Bone marrow (tissue), 2 donors: Measurements from ENCODE around the gene N4BP2L2.
A peak's percentile ranks its signal among the peaks of the same experiment; 100 is the strongest.

Experiments used
- DNase-seq, 2 donors: peaks; one replicate each; lab custom pipeline; 2025; lab: John Stamatoyannopoulos, UW

N4BP2L2 gene

DNA sequence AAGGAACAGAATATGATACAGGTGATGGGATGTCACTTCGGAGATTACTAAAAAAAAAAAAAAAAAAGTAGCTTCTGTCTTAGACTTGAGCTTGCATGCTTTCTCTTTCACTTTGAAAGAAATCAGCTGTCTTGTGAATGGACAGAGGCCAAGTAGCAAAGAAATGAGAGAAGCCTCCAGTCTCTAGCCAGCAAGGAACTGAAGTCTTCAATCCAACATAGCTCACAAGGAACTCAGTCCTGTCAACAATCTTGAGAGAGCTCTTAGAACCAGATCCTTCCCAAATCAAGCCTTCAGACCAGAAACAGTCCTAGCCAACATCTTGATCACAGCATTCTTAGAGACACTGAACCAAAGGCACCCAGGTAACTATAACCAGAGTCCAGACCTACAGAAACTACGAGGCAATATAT lies 7.7 kb downstream of the N4BP2L2 start:
- peak in 1 of 2 donors; percentile 68 for DNase-seq

DNA sequence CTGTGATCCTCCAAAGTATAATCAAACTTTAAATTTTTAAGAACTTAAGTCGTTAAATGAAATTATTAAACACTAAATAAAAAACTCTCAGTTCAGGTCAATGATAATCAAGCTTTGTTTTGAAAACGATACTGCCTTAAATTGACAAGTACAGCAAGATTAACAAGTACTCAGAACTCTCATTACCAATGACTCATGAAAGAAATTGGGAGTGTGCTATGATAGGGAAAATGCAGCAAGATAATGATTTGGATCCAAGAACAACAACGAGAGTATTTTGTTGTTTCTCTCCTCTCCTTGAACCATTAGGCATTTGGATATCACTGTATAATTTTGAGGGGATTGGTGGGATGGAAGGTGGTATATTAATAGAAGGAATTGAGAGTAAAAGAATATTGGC lies 10.2 kb downstream of the N4BP2L2 start:
- no peak for DNase-seq

DNA sequence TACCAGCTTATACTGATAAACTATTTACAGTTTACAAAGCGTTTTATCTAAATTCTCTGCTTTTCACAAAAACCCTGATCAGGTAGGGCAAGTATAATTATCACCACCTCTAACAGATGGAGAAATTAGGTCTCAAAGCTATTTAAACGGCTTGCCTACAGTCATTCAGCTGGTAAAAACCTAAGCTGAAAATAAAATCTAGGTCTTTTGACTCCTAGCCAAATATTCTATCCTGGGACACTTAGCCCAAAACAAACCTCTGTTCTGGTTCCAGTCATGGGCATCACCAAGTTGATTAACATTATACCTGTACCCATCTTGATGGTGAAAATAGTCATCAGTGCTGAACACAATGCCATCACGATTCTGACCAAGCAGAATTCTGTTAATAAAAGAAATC lies 11.4 kb downstream of the N4BP2L2 start:
- no peak for DNase-seq

DNA sequence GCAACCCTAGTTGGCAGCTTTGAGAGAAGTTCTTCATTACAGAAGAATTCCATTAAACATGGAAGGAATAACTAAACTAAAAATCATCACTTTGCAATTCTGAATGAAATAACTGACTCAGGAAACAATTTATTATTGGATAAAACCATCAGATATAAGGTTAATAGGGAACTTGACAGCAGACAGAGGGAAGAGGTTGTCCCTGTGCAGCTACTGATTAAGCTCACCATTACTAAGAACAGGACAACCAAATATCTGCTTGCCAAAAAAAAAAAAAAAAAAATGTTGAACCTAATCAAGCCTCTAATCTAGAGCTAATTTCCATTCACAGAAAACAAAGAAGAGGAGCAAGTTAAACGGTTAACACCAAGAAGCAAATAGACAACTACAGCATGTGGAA lies 12.8 kb downstream of the N4BP2L2 start:
- no peak for DNase-seq

DNA sequence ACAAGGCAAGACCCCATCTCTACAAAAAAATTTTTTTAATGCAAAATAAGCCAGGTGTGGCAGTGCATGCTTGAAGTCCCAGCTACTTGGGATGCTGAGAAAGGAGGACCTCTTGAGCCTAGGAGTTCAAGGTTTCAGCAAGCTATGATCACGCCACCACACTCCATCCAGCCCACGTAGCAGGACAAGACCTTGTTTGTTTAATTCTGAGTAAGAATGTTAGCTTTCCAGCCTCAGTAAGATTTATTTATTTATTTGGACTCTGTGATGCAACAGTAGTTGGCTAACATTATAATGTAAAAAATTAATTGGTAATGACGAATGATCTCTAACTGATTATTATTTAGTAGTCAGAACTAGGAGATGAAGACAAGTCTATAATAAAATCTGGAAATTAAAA lies 23.3 kb downstream of the N4BP2L2 start:
- no peak for DNase-seq

DNA sequence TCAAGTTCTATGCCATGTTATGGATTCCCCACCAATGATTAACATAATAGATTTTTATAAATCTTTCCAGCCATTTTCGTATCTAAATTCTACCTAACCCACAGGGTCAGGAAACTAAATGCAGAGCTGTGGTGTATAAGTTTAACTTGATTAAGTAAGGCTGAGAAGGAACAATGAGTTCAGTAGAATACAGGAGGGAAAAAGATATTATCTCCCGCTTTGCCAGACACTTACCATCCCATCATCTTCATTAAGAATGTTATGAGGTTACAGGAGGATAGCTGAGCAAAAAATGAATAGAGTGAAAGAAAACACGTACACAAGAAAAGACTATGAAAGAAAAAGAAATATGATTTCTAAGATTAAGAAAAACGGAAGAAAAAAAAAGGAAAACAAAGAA lies 27.1 kb downstream of the N4BP2L2 start:
- DNase-seq = no peak

DNA sequence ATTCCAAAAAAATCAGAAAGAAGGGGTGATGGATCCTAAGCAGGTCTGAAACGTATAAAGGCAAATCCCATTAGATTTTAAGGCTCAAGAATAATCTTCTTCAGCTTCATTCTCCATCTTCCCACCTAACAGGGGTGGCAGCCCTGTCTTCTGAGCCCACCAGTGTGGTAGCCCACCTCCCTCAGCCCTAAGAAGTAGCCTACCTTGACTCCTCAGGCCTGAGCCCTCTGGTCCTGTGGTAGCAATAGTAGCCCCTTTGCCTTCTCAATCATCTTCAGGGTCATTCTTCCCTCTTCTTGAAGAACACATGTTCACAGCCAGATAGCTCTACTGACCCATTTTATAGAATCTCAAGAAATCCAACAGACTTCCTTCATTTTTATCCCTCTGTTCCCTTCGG lies 33.7 kb downstream of the N4BP2L2 start:
- no peak for DNase-seq

DNA sequence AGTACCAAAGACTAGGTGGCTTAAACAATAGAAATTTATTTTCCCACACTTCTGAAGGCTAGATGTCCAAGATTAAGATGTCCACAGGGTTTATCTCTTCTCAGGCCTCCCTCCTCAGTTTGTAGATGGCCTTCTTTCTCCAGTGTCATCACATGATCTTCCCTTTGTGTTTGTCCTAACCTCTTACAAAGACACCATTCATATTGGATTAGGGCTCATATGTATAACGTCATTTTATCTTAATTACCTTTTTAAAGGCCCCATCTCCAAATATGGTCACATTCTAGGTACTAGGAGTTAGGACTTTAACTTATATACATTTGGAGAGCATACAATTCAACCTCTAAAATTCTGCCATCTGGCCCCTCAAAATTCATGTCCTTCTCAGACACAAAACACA lies 34.3 kb downstream of the N4BP2L2 start:
- DNase-seq = no peak

DNA sequence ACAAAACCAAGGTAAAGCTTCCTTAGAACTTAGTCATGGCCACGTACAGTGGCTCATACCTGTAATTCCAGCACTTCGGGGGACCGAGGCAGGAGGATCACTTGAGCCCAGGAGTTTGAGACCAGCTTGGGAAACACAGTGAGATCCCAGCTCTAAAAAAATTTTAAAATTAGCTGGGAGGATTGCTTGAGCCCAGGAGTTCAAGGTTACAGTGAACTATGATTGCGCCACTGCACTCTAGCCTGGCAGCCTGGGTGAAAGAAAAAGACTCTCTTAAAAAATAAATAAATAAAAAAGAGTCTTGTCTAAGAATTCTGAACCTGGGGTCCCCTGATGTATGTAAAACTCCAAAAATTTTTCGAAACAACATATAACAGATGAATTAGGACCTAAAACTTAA lies 34.9 kb downstream of the N4BP2L2 start:
- DNase-seq = no peak

DNA sequence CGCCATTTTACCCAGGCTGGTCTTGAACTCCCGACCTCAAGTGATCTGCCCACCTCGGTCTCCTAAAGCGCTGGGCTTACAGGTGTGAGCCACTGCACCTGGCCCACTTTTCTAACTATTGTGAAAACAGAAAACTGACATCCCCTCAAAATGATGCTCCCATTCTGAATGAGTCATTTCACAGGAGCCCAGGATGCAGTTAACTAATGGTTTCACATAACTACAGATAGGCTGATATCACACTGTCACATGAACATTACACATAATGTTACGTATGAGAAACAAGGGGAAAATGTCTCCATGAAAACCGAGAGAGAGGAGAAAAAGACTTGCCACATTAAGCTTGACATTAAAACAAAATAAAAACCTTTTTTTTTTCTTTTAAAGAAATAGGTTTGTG lies 37.5 kb downstream of the N4BP2L2 start:
- no peak for DNase-seq

DNA sequence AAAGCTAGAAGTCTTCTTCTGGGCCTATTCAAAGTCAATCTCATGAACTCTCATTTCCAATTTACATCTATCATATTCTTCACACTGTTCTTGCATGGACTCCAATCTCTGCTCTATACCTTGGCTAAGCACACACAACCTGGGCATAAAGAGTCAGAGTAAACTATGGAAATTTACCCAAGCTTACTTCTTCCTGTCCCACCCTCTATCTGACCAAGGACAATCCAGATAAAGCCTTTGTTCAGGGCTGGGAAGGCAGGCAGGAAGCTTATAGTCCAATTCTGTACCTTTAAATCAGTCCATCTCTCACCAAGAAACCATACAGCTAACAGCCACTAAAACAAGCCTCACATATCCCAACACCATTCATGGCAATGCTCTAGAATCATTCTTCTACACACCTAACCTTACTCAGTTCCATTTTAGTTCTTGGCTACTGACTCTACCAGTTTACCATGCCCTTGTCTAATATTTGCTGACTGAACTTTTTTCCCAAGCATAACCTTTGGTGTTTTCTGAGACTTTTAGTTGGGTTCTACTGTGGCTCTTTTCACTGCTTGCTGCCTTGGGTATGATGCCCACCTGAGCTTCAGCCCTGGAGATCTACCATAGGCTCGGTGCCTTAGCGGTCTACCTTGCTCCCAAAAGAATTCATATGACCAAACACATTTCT lies 38.9 kb downstream of the N4BP2L2 start:
- DNase-seq = no peak

DNA sequence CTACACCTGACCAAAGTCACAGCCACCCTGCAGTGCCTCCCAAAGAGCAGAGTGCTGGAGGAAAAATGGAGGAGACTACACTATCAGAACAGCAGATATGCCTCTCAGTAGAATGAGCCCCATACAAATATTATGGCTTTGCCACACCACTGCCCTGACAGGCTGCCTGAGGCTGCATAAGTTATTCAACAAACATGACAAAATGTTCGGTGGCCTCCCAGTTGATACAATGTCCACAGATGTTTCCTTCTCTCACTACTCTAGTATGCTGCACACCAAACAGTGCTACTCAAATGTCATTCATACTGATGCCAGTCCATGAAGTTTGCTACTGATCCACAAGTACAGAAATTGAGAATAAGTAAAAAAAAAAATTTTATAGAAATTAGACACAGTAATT lies 41.0 kb downstream of the N4BP2L2 start:
- DNase-seq = no peak

DNA sequence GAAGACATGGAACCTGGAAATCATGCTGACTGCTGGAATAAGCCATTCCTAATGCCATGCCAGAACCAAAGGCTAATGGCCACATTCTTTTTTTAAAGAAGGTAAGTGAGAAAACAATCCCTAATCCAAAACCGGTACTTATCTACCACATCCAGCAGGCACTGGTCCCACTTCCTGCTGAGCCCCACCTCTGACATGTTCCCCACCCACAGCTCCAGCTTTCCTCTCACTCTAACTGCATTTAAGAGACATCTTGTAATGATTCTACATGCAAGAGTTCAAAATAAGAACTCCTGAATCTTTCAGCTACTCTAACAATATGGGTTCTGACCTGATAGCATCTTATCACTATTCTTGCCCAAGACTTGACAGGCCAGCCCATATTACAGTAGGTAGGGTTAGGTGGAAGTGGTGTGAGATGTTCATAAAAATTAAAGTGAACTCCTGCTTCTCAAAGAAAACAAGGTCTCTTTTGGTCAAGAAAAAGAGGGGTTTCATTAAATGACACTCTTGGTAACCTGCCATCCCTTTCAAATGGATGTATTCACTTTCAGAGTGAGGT lies 41.9 kb downstream of the N4BP2L2 start:
- DNase-seq = no peak

DNA sequence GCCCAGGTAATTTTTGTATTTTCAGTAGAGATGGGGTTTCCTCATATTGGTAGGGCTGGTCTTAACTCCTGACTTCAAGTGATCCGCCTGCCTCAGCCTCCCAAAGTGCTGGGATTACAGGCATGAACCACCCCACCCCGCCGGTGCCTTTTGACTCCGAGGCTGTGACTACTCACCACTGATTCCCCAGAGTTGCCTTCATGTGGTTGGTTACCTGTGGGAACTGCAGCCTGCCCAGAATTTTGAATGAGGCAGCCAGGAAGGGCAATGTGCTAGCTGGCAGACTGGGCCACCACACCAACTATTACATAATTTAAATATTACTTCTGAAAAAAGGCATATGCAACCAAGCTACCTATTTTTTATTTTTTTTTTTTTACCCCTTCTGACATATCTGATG lies 42.8 kb downstream of the N4BP2L2 start:
- no peak for DNase-seq

DNA sequence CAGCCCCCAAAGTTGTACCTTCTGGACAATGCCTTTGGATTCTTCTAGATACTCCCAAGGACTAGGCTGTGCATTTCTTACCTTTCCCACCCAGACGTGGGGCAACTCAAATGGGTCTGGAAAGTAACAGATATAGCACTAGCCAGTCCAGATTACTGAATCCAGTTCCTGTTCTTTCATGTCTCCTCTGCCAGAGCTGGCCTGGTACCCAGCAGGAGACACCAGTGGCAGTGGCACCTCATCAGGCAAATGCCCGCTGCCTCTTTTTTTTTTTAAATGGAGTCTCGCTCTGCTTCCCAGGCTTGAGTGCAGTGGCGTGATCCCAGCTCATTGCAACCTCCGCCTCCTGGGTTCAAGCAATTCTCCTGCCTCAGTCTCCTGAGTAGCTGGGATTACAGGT lies 43.2 kb downstream of the N4BP2L2 start:
- no peak for DNase-seq

DNA sequence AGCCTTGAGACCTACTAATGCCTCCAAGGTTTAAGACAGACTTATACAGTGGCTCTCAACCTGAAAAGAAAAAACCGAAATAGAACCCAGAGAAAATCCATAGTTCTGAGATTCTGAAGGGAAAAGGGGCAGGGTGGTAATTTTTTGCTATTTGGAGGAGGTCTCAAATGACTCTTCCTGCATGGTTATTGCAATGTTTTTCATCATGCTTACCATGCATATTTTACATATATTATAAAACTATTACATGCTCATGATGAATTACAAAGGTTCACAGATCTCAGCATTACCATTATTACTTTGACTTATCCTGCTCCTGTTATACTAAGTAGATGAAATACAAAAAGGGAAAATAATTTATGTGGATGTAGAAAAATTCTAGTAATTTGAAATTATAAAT lies 47.6 kb downstream of the N4BP2L2 start:
- no peak for DNase-seq

DNA sequence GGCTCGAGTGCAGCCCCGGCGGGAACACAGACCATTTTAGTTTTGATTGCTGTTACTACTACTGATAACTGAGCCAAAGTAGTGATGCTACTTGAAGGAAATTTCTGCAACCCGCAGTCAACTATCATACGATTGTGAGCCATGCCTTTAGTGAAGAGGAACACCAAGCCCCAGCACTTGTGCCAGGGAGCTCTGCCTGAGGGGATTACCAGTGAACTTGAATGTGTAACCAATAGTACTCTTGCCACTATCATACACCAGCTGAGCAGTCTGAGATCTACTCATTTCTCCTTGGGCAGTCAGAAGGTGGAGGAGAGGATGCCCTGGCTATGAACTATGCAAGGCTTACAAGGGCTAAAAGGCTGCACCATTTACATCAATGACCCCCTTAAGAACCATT lies 61.7 kb downstream of the N4BP2L2 start:
- DNase-seq = no peak

DNA sequence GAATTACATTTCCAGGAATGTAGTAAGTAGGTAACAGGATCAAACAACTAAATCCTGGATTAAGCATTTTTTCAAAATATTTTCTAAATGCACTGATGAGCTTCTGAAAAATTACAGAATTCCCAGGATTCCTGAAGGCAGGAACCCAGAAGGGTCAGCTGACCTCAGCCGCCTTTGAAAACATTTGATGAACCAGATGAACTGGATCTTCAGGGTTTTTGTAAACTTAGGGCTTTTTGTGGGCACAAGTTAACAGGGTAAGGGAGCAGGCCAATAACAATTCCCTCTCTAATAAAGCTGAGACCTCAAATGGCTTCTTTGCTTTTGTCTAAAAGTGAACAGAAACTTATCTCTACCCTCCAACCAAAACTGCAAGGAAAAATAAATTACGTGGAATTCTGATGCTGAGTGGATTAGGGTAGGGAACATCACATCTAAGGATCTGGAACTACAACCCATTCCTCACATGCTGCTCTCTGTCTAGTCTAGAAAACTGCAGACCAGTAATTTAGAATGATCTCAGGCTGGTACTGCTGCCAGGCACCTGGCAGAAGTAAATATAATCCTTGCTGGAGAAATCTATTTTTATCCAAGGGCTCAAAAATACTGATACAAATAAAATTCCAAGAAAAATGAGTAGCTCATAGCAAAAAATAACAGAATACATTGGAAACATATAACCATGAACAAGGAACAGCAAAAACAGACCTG lies 62.4 kb downstream of the N4BP2L2 start:
- no peak for DNase-seq

DNA sequence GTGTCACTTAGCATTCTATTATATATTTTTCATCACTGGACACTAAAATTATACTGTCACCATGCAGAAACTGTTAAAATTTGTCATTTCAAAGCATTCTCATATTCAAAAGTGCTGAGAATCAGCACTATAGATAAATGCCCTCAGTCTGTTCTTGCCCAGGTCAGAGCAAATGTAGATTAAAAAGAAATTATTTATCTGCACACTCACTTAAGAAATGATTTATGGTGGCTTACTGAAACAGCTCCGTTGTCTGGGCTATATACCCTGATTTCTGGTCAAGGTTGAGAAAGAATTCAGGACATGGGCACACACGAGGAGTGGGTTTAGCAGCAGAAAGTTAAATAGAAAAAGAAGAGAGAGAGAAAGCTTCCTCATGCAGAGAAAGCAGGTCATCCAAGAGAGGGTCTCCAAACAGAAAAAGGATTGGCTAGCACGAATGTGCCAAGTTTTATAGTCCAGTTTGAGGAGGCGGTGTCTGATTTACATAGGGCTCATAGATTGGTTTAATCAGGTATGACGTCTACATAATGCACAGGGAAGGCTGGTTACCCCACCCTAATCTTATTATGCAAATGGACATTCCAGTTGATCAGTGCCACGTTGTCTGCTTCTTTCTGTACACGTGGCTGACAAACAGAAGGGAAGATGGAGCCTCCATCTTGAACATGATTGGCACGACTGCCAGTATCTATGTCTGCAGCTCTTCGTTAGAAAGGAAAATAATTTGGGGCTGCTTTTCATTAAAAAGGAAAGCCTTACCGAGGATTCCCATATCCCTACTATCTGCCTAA lies 63.4 kb downstream of the N4BP2L2 start:
- DNase-seq = no peak

DNA sequence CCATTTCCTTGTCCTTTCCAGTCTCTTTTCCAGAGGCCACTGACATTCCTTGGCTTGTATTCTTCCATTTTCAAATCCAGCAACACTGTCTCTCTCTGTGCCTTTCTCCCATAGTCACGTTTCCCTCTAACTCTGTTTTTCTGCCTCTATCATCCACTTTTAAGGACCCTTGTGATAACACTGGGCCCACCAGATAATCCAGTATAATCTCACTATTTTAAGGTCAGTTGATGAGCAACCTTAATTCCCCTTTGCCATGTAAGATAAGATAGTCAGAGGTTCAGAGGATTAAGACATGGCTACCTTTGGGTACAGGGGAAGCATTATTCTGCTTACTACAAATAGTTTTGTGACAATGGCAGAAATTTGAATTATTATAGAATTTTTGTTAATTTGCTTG lies 64.9 kb downstream of the N4BP2L2 start:
- DNase-seq = no peak

DNA sequence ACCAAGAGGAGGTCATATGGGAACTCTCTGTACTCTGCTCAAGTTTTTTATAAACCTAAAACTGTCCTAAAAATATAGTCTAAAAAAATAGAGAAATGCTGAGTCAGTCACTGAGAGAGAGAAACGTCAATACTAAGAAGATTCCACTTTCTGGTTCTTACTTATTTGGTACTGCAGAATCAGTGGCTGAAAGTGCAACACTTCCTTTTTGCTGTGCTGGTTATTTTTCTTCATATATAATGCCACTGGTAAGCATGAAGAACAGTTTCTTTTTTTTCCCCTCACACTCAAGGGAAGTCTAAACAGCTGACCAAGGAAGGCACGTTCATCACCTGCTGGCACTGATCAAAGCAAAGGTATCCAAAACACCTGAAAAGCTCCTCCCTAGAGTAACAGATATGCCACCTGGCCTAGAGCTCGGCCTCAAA lies 66.4 kb downstream of the N4BP2L2 start:
- DNase-seq = peak in 1 of 2 donors; percentile 20

DNA sequence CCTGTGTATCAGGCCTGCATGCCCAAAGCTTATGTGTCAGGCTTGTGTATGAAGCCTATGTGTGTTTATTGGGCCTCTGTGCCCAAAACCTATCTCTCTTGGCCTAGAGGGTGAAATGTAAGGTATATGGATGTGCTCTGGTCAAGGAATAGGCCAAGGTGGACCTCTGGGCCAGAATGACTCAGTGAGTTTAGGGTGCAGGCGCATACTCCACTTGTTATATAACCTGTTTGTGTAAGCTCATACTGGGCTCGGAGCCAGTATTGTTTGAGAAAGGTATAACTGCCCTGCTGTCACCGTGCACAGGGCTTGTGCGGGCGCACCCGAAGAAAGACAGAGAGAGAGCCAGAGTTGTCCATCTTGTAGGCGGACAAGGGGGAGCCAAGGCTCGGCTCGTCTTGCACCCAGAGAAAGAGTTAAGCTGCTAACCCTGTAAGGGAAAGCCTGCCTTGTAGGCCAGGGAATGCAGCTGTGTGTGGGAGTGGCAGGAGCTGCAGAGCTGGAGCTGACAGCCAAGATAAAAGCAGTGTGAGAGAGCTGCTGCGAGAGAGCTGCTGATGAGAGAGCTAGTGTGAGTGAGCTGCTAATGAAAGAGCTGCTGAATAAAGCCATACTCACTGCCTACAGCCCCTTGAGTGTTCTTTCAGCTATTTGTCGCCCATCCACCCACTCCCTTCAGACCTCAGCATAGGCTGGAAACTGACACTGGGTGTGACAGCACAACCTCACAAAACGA lies 67.2 kb downstream of the N4BP2L2 start:
- DNase-seq = no peak
